HPDE6-E6E7 (cell line): ENCODE results near the gene FIG4.
"Not testable (repeated sequence)": the region's sequence is repeated elsewhere in the genome, so short reads cannot be mapped to it uniquely, and the experiment has no call there.

Source experiments
- DNase-seq: peaks from one replicate; pipeline ENCODE4 v3.0.0; 2011; ENCODE audit warnings: missing footprints; ENCODE audit errors: extremely low spot score

The FIG4 gene

DNA sequence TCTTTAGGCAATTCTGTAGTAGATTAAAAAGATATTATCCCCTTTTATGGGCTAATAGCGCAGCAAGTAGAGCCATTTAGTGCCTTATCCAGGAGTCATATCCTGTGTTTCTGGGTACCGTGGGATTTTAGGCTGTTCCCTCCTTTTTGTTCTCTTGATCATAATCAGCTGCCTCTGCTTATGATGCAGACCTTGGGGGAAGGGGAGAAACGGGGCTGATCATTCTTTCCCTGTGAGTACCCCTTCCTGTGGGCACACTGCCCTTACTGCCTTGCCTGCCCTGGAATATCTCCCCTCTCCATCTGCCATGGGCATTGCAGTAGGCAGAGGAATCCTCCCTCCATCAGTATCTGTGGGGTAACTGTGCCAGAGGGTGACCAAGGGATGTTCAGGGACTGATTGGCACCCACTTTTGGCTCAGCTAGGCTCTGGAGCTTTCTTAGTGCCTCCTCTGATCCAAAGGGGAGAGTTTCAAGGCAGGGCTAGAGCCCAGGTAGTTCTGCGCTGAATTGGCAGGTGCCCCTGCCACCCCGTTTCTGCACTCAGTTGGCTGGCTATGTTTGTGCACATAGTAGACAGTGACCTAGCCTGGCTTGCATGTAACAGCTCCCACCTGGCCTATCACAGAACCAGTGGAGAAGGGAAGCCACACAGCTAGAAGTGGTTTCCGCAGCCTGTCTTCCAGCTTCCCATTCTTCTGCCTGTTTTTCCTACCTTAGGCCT, 103.3 kb downstream of the FIG4 start:
- no peak for DNase-seq

DNA sequence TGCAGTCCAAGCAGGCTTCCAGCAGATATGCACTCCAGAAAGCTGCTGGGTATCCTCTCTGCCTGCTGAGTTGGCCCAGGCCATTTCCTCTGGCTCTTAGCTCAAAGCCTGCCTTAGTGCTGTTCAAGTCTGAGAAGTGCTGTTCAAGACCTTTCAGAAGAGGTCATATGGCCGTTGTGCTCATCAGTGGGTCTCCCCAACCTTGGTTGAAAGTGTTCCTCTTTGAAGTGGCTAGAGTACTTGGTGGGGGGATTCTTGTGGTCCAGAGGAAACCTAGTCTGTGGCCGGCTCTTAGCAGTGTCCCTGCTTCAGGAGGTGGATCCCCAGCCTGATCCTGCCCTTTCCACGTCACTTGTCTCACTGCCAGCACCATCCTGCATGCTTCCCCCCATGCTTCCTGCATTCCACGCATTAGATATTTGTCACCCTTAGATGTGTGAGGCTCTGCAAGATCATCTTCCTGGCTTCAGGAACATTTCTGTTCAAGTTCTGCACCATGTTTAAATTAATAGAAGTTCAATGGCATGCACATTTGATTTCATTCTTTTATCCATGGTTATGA, 105.0 kb downstream of the FIG4 start:
- no peak for DNase-seq

- no peak for DNase-seq
Measured at GRCh38 chr6:109799129-109799528, 108.0 kb downstream of the FIG4 start.

DNA sequence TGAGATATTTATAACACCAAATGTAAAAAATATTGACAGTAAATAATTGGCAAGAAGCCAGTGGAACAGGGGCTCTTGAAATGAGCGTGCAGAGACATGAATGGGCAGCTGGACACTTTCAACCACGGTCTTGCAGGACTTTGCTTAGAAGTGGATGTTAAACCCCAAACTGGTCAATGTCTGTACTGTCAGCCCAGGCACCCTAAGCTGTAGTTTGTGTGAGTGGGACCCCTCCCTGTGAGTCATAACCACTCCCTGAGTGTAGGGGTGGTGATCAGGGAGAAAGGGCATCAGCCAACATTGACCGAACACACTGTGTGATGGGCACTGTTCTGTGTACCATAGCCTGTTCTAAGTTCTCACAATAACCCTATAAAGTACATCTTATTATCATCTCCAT, 108.6 kb downstream of the FIG4 start:
- no peak for DNase-seq

- DNase-seq, result no peak
Measured at GRCh38 chr6:109800771-109801170, 109.7 kb downstream of the FIG4 start.

DNA sequence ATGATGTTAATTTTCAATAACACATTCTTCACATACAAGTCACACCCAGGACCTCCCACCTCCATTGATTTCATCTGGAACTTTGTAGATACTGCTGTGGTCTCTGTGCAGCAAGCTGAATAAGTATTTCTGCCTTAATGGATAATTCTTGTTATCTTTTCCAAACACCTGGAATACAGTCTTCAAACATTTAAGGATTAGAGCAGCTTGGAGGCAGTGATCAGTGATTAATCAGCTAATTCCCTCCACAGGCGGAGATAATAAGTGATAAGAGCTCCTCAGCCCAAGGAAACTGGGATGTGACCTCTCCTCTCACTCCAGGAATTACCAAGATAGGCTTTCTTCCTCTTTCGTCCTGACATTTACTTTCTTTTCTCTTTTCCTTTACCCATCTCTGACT, 110.7 kb downstream of the FIG4 start:
- DNase-seq, result no peak

DNA sequence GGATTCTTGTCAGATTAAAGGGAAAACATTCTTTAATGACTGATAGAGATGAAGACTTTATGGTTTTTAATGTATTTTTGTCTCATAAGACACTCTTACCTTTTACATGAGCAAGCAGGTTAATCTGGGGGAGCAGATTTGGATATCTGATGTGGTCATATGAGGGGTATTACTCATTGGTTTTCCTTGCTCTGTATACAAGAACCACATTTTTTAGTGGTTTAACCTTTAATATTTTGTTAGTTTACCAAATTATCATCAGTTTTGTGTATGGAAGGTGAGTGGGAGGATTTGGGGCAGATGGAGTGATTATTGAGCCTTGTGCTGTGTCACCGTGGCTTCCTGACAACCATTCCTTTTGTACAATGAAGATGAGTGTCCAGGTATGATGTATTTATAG, 112.9 kb downstream of the FIG4 start:
- no peak for DNase-seq

GRCh38 chr6:109807881-109808280, 116.8 kb downstream of the FIG4 start:
- no peak for DNase-seq

DNA sequence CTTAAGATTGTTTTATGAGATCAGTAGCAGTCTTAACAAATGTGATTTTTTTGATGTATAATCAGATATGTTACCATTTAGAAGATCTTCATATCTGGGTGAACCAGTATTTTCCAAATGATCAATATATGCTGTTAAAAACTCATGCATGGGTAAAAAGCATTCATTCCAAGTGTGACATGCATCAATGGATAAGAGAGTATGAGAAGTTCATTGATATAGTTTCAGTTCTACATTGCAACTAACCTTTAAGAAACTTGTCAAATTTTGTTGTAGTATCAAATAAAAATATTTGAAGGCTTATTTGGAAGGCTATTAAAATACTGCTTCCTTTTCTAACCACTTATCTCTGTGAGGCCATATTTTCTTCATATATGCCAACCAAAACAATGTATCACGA, 117.7 kb downstream of the FIG4 start:
- DNase-seq, result no peak

GRCh38 chr6:109815054-109815453, 124.0 kb downstream of the FIG4 start:
- DNase-seq, result no peak

- no peak for DNase-seq
Measured at GRCh38 chr6:109816452-109817374, 125.6 kb downstream of the FIG4 start.

- DNase-seq, result no peak
Measured at GRCh38 chr6:109820706-109821350, 129.7 kb downstream of the FIG4 start.

- DNase-seq, result no peak
Measured at GRCh38 chr6:109821428-109821827, 130.3 kb downstream of the FIG4 start.

- no peak for DNase-seq
Measured at GRCh38 chr6:109824105-109824504, 133.0 kb downstream of the FIG4 start.

GRCh38 chr6:109826551-109826950, 135.5 kb downstream of the FIG4 start:
- no peak for DNase-seq

GRCh38 chr6:109831352-109831751, 140.3 kb downstream of the FIG4 start:
- not testable (repeated sequence) for DNase-seq

DNA sequence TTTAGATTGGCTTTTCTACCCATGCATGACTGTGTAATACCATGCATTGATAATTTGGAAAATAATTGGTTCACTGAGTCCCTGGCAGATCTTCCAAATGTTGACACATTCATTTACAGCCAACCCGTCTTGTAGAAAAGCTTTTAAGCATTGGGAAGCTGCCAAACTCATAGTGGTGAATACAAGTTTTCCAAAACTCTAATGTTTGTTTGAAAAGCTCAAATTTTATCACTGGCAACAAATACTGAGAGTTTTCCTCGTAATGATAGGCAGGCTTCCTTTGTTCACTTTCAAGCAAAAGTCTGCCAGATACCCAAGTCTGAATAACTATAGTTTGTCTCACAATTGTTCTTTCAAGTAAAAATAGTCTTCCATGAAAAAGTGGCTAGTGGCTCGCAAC, 143.0 kb downstream of the FIG4 start:
- no peak for DNase-seq

DNA sequence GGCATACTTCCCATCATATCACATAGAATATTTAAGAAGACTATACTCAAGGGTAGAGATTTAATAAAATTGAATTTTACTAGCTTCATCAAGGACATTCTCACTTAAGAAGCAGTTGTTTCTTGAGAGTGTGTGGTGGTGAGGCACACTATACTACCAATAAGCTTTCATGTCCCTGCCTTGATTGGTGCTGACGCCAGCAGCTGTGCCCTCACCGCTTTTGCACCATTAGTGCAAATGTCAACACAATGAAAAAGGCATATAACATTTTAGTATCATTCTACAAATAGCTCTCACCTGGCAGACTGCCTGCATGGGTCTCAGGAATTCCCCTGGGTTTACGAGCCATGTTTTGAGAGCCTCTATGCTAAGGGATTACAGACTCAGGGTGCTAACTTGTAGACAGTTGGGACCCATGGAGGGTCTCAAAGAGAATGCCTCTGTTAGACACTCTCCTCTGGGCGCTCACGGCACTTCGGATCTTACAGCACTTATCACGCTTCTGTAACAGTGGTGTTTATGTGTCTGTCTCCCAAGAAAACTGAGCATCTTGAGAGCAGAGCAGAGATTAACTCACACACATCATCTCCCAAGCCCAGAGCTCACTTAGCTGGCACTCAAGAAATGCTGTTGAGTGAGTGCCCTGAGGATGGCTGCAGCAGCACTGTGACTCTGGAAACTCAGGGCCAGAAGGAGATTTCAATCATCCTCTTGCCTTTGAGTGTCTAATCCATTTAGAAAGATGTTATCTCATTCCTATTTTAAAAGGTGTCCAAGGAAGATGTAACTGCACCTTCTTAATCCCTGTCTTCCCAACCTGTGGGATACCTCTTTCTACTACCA, 143.7 kb downstream of the FIG4 start:
- no peak for DNase-seq

DNA sequence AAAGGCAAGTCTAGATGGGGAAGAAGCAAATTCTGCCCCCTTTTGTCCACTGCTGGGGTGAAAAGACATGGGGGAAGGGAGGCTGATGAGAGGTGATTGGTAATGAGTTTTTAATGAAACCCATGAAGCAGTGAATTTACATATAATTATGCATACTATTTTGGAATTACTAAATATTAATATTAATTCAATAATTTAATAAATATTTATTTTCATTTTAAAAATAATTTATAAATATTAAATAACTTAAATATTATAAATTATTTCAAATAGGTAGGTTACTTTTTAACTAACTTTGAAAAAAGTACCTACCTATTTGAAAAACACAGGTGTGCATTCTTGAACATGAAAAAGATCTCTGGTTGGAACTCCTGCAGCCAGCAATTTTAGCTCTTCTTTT, 148.9 kb downstream of the FIG4 start:
- DNase-seq, result no peak

GRCh38 chr6:109840796-109841195, 149.7 kb downstream of the FIG4 start:
- no peak for DNase-seq

DNA sequence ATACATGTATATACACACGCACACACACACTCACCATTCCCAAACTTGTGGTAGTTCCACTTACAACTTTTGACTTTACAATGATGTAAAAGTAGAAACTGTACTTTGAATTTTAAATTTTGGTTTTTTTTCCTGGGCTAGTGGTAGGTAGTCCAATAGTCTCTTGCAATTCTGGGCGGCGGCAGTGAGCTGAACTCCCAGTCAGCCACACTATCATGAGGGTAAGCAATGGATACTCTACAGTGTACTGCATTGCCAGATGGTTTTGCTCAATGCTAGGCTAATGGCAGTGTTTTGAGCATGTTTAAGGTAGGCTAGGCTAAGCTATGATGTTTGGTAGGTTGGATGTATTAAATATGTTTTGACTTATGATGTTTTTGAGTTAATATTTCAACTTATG, 150.8 kb downstream of the FIG4 start:
- DNase-seq, result no peak
